AG04450 (cell line): ENCODE data around the gene ERI3. TPM values are rescaled to one million over a fixed set of nuclear protein-coding genes. Genes with fewer than 3 reads are reported as not detected.

Experiments
- CTCF ChIA-PET: fragments of 300-600, 350-600 bp; formaldehyde crosslinking; extraction: SDS; loops from one replicate; lab custom pipeline; 2022; ENCODE audit warnings: antibody characterized with exemption, inconsistent platforms; lab: Charles Lee
- POLR2A ChIA-PET: fragments of 350-600 bp; formaldehyde crosslinking; extraction: SDS; loops from one replicate; lab custom pipeline; 2021; ENCODE audit warnings: antibody characterized with exemption, inconsistent platforms; lab: Yijun Ruan, JAX
- DNase-seq: peaks from one replicate; pipeline ENCODE4 v3.0.0-alpha.2; 2011; ENCODE audit warnings: low read depth, low spot score
- H3K27ac ChIP-seq: one replicate; pipeline ENCODE4 v1.5.1; 2012; ENCODE audit warnings: low read depth, low read length, control low read depth
- H3K27me3 ChIP-seq: one replicate; pipeline ENCODE4 v1.6.0; 2012; ENCODE audit warnings: low read length; ENCODE audit not compliant: control insufficient read depth, insufficient read depth
- H3K4me3 ChIP-seq: 2 replicates; pipeline ENCODE4 v1.5.1; 2011; ENCODE audit warnings: mild to moderate bottlenecking, low read depth, low read length, control low read depth
- H3K9me3 ChIP-seq: 2 replicates; pipeline ENCODE4 v1.5.1; 2012; ENCODE audit warnings: low read length; ENCODE audit not compliant: control insufficient read depth, insufficient read depth
- polyA plus RNA-seq: library from polyadenylated mRNA; depleted of rRNA; stranded (reverse); fragments of >200 nt; gene quantifications from 2 replicates; pipeline ENCODE4 v1.2.3, GENCODE V29; 2011
- TF ChIP-seq, protein P1 (sequence below): IDR thresholded peaks from 2 replicates; pipeline ENCODE4 v1.5.1; 2011; ENCODE audit warnings: low read depth, low read length, control low read depth, inconsistent platforms

Gene ERI3
- polyA plus RNA-seq, 1 experiment, result 46.2 TPM

DNA sequence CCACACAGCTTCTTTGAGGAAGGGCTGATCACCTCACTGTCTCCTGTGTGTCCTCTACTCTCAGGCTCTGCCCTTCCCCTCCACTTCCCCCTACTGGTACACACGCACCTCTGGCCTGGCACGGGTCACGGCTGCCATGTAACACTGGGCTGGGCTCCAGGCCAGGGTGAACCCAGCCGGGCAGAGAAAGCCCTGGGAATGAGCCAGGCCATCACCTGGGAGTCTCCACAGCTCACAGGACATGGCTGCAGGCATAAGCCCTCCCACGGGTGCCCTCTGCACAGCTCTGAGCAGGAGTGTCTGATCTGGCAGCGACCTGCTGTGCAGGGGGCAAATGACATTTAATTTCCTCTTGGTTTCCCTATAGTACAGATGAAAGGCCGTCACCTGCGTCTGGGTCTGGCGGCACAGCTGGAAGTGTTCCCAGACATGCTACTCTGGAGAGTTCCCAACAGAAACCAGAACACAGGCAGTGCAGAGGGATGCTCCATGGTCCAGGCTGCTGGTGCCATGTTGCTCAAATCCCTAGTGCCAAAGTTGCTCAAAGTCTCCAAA, 61.2 kb downstream of the ERI3 start:
- CTCF ChIA-PET, result interaction anchor here (0.8 to 1.4 kb wide), 5 partner anchors 13 to 84 kb away, joined by 3 to 5 read pairs (median 3); no protein-coding TSS in a partner anchor
- Histone ChIP-seq H3K9me3 (no peaks in the 10 kb centered on the region), H3K27ac (no peak overlapping the region), H3K27me3 (no peaks in the 10 kb centered on the region), H3K4me3 (no peak overlapping the region)
- TF ChIP-seq, protein P1, sequence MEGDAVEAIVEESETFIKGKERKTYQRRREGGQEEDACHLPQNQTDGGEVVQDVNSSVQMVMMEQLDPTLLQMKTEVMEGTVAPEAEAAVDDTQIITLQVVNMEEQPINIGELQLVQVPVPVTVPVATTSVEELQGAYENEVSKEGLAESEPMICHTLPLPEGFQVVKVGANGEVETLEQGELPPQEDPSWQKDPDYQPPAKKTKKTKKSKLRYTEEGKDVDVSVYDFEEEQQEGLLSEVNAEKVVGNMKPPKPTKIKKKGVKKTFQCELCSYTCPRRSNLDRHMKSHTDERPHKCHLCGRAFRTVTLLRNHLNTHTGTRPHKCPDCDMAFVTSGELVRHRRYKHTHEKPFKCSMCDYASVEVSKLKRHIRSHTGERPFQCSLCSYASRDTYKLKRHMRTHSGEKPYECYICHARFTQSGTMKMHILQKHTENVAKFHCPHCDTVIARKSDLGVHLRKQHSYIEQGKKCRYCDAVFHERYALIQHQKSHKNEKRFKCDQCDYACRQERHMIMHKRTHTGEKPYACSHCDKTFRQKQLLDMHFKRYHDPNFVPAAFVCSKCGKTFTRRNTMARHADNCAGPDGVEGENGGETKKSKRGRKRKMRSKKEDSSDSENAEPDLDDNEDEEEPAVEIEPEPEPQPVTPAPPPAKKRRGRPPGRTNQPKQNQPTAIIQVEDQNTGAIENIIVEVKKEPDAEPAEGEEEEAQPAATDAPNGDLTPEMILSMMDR, result no peak
- no peak for DNase-seq
- POLR2A ChIA-PET, result no interaction called here

DNA sequence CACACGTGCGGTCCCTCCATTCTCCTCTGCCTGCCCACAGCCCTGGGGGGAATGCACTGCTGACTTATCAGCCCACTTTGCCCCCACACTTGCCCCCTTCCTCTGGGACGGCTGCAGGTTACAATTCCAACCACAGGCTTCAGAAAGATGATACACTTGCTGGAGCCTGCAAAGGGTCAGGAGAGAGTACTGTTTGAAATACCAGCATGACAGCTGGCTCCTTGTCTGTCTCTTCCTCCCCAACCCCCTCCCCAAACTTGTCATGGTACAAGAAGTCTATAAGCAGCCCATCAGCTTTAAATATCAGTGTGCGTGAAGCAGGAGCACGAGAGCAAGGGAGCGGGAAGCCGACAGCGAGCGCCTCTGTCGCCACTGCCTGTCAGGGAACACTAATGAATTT, 62.4 kb downstream of the ERI3 start:
- no peak for DNase-seq
- no peaks in the 10 kb centered on the region for H3K9me3 ChIP-seq
- ChIA-PET CTCF (interaction anchor here (1.0 to 1.4 kb wide), 3 partner anchors 27 to 75 kb away, joined by 3 to 5 read pairs (median 3); no protein-coding TSS in a partner anchor), POLR2A (no interaction called here)
- no peaks in the 10 kb centered on the region for H3K27me3 ChIP-seq
- no peak overlapping the region for H3K27ac ChIP-seq
- no peak overlapping the region for H3K4me3 ChIP-seq
- TF ChIP-seq, protein P1, result no peak

DNA sequence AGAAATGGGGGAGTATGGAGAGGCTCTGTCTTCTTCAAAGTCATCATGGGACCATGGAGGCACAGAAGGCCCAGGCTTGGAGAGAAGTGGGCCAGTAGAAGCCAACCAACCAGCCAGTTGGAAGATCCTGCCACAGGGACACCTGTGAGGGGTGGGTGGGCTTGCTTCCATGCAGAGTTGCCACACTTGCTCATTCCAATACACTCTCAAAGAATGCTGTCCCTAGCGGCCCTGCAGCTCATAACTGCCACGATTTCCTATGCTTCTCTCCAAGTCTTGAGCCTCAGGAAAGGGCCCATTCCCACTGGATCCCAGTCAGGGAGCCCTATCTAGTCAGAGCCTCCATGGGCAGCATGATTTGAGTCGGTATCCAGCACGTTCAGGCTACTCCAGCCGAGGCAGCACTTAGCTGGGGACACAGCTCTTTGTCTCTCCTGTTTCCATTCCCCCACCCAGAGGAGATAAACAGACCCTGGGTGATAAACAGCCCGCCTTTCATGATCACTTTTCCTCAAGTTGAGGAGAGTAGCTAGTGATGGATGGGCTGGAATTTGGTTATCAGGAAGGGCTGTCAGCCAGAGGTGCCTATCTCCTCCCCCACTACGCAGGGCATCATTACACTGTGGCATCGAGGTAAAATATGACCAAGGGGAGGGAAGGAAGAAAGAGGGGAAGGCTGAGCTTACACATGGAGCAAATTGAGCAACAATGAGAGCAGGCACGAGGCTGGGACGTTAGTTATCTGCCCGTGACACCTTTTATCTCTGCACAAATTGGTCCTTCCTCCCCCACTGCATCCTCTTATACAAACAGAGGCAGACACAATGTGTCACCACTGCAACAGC, 64.6 kb downstream of the ERI3 start:
- ChIA-PET CTCF (interaction anchor here (0.8 to 1.4 kb wide), 3 partner anchors 27 to 73 kb away, joined by 3 to 4 read pairs (median 4); no protein-coding TSS in a partner anchor), POLR2A (no interaction called here)
- Histone ChIP-seq H3K27ac (no peak overlapping the region), H3K9me3 (no peaks in the 10 kb centered on the region), H3K27me3 (no peaks in the 10 kb centered on the region), H3K4me3 (no peak overlapping the region)
- TF ChIP-seq, protein P1, result no peak
- DNase-seq, result no peak

DNA sequence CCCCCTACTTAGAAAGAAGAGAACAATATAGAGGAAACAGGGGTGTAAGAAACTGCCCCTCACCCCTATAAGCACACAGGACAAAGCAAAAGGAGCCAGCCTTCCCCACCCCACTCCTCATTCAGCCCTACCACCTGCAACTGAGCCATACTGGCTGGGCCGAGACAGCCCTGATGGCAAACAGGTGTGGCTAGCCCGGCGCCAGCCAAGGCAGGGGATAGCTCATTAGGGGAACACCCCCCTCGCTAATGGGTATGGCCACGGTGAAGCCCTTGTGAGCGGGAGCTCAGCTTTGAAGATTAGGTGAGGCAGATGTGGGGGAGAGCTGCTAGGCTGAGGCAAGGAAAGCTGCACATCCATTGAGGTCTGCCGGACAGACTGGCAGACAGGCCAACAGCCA, 65.5 kb downstream of the ERI3 start:
- DNase-seq, result no peak
- no peaks in the 10 kb centered on the region for H3K9me3 ChIP-seq
- H3K4me3 ChIP-seq, result no peak overlapping the region
- CTCF ChIA-PET, result interaction anchor here (1.2 kb wide), 1 partner anchor 28 kb away, joined by 4 read pairs; no protein-coding TSS in a partner anchor
- POLR2A ChIA-PET, result no interaction called here
- H3K27me3 ChIP-seq, result no peaks in the 10 kb centered on the region
- H3K27ac ChIP-seq, result no peak overlapping the region
- TF ChIP-seq, protein P1, result no peak

DNA sequence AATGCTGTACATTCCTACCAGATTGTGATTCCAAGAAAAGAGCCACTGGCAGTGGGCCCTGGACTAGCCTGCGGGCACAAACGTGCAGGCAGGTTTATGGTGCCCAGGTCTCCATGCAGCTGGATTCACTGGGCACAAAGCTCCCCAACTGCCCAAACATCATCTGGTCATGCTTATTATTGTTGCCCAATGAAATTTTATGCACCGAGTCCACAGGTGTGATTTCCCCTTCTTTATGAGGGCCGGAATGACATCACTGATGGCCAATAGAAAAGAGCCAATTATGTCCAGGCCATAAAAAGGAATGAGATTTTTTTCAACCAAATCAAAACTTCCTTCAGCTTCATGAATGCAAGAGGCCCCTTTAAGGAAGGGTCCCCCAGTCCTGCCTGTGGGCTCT, 66.2 kb downstream of the ERI3 start:
- ChIA-PET CTCF (interaction anchor here (1.2 kb wide), 1 partner anchor 29 kb away, joined by 4 read pairs; no protein-coding TSS in a partner anchor), POLR2A (no interaction called here)
- no peak for DNase-seq
- Histone ChIP-seq H3K9me3 (no peaks in the 10 kb centered on the region), H3K27me3 (no peaks in the 10 kb centered on the region), H3K27ac (no peak overlapping the region), H3K4me3 (no peak overlapping the region)
- TF ChIP-seq, protein P1, result no peak
